ENCODE measurements around the gene CARMIL1.

CARMIL1 gene

DNA sequence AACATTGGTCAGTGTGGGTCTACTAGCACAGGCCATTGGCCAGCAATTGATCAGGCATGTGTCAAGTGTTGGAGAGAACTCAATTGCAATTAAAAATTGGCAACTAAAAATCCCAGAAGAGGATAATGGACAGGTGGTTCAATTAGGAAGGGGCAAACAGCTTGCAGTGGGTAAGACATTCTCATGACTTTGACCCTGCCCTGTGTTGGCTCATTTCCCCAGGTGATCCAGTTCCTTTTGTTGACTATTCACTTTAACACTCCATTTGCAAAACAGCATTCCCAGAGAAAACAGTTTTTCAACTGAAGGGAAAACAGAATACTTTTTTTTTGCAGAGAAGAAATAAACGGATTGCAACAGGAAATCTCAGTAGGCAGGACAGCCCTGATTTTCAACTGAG lies 343.9 kb downstream of the CARMIL1 start:
- no peak for DNase-seq (ENCODE audit: low read depth, low spot score)
- CTCF ChIA-PET, result no interaction called here
- no peak for TF ChIP-seq CTCF (IDR thresholded peaks at IDR 0.05; ENCODE audit: insufficient read depth, low read length, missing control alignments)
- POLR2A ChIA-PET, result no interaction called here
- H3K4me3 ChIP-seq (ENCODE audit: low read depth, low read length), result no peak overlapping the region

GRCh38 chr6:25623879-25624278 lies 344.7 kb downstream of the CARMIL1 start:
- ChIA-PET POLR2A (no interaction called here), CTCF (no interaction called here)
- DNase-seq (ENCODE audit: low read depth, low spot score), result no peak
- no peak overlapping the region for H3K4me3 ChIP-seq (ENCODE audit: low read depth, low read length)
- TF ChIP-seq CTCF (IDR thresholded peaks at IDR 0.05; ENCODE audit: insufficient read depth, low read length, missing control alignments), result no peak

- no peak for TF ChIP-seq CTCF (IDR thresholded peaks at IDR 0.05; ENCODE audit: insufficient read depth, low read length, missing control alignments)
- no peak overlapping the region for H3K4me3 ChIP-seq (ENCODE audit: low read depth, low read length)
- CTCF ChIA-PET, result no interaction called here
- no peak for DNase-seq (ENCODE audit: low read depth, low spot score)
- POLR2A ChIA-PET, result no interaction called here
These were observed 347.8 kb downstream of the CARMIL1 start for GRCh38 chr6:25627001-25627400.

GRCh38 chr6:25628471-25629197 lies 349.5 kb downstream of the CARMIL1 start:
- POLR2A ChIA-PET, result no interaction called here
- no peak for DNase-seq (ENCODE audit: low read depth, low spot score)
- no peak overlapping the region for H3K4me3 ChIP-seq (ENCODE audit: low read depth, low read length)
- TF ChIP-seq CTCF (IDR thresholded peaks at IDR 0.05; ENCODE audit: insufficient read depth, low read length, missing control alignments), result no peak
- CTCF ChIA-PET, result no interaction called here

DNA sequence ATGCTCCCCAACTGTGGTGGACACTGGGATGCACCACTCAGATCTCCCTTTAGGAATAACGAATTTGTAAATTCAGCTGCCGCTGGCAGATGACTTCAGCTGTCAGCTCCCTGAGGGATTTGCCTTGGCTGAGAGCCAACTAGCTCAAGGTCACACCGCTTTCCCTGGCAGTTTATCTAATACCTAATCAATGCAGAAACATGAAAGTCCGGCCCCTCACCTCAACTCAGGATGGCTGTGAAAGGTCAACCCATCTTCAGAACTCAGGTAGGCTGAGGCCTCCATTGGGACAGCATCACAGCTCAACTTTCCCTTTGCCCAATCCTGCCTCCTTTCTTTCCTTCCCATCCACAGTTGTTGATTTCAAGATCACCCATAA lies 350.0 kb downstream of the CARMIL1 start:
- H3K4me3 ChIP-seq (ENCODE audit: low read depth, low read length), result no peak overlapping the region
- CTCF ChIA-PET, result no interaction called here
- POLR2A ChIA-PET, result no interaction called here
- no peak for DNase-seq (ENCODE audit: low read depth, low spot score)
- no peak for TF ChIP-seq CTCF (IDR thresholded peaks at IDR 0.05; ENCODE audit: insufficient read depth, low read length, missing control alignments)

DNA sequence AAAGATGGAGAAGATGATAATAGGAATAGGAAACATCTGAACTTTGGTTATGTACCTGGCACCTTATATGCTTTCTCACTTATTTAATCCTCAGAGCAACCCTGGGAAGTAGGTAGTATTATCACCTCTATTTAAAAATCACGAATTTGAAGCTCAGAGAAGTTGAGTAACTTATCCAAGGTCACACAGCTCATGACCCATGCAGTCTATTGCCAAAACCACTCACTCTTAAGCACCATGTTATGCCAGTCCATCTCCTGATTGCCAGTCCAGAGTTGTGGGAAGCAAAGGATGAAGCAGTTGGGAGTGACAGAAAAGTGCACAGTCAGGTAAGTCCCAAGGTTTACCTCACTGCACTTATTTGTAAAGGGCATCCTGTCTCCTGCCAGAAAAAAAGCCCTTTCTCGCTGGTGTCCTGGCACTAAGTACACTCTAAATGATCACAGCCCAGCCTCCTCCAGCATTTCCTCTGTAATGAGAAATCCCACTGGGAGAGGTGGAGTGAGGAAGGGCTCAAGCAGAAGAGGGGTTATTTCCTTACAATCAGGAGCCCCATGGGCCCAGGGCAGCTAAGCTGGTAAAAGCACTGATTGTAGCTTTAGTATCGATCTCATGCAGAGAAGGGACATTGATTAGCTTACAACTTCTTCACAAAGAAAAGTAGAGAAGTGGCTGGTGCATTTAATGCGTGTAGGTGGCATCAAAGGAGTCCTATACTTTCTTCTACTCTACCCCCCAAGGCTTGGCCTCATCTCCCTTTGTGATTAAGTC lies 351.5 kb downstream of the CARMIL1 start:
- POLR2A ChIA-PET, result no interaction called here
- no peak overlapping the region for H3K4me3 ChIP-seq (ENCODE audit: low read depth, low read length)
- CTCF ChIA-PET, result no interaction called here
- TF ChIP-seq CTCF (IDR thresholded peaks at IDR 0.05; ENCODE audit: insufficient read depth, low read length, missing control alignments), result no peak
- no peak for DNase-seq (ENCODE audit: low read depth, low spot score)

All from AG04449 (cell line).